Liver (tissue), 9 donors: ENCODE results near the gene NRG3. TPM values are rescaled to one million over a fixed set of nuclear protein-coding genes. Genes with fewer than 3 reads are reported as not detected.

Experiments
- DNase-seq: peaks from one replicate; pipeline ENCODE4 v3.0.0-alpha.2; 2017; ENCODE audit warnings: low spot score
- H3K27ac ChIP-seq, 2 donors: one replicate each; pipeline ENCODE4 v1.7.0; 2013; ENCODE audit warnings: inconsistent platforms in 2 of 2, low read length in 2 of 2, control low read depth in 1 of 2, low read depth in 1 of 2, mild to moderate bottlenecking in 1 of 2
- H3K27me3 ChIP-seq, 4 donors: one replicate each; pipeline versions ENCODE4 v1.6.1 to v1.7.0; 2013; ENCODE audit warnings: low read length in 3 of 4, inconsistent platforms in 1 of 4, mild to moderate bottlenecking in 1 of 4, moderate library complexity in 1 of 4; ENCODE audit not compliant: control insufficient read depth in 4 of 4, insufficient read depth in 4 of 4
- H3K36me3 ChIP-seq, 4 donors: one replicate each; pipeline versions ENCODE4 v1.6.1 to v1.7.0; 2013; ENCODE audit warnings: low read length in 3 of 4, mild to moderate bottlenecking in 3 of 4, low read depth in 1 of 4, moderate library complexity in 1 of 4; ENCODE audit not compliant: control insufficient read depth in 4 of 4, insufficient read depth in 3 of 4
- H3K4me1 ChIP-seq, 4 donors: one replicate each; pipeline versions ENCODE4 v1.6.1 to v1.7.0; 2013; ENCODE audit warnings: low read length in 3 of 4, mild to moderate bottlenecking in 3 of 4, moderate library complexity in 1 of 4; ENCODE audit not compliant: control insufficient read depth in 4 of 4, insufficient read depth in 4 of 4
- H3K4me3 ChIP-seq, 3 donors: one replicate each; pipeline versions ENCODE4 v1.6.1 to v1.7.0; 2013; ENCODE audit warnings: low read length in 3 of 3, control low read depth in 1 of 3, low read depth in 1 of 3, mild to moderate bottlenecking in 1 of 3
- H3K9ac ChIP-seq, 2 donors: one replicate each; pipeline ENCODE4 v1.7.0; 2013; ENCODE audit warnings: low read length in 2 of 2, mild to moderate bottlenecking in 2 of 2, moderate library complexity in 2 of 2, control low read depth in 1 of 2, low read depth in 1 of 2
- H3K9me3 ChIP-seq, 4 donors: one replicate each; pipeline versions ENCODE4 v1.6.1 to v1.7.0; 2013; ENCODE audit warnings: low read length in 3 of 4; ENCODE audit not compliant: control insufficient read depth in 4 of 4
- EGR1 ChIP-seq, 2 donors: IDR thresholded peaks; 2 replicates each; pipeline ENCODE4 v1.6.1; 2016 to 2018; ENCODE audit warnings: antibody characterized with exemption in 2 of 2, low read depth in 2 of 2
- FOXA1 ChIP-seq: IDR thresholded peaks from 2 replicates; pipeline ENCODE4 v1.6.1; 2016; ENCODE audit warnings: antibody characterized with exemption
- FOXA2 ChIP-seq: IDR thresholded peaks from 2 replicates; pipeline ENCODE4 v1.6.1; 2016; ENCODE audit warnings: antibody characterized with exemption
- HNF4A ChIP-seq, 2 donors: conservative IDR thresholded peaks; 2 replicates each; pipeline ENCODE4 v1.6.1; 2016; ENCODE audit warnings: antibody characterized with exemption in 2 of 2, mild to moderate bottlenecking in 2 of 2
- HNF4G ChIP-seq: IDR thresholded peaks from 2 replicates; pipeline ENCODE4 v1.6.1; 2016; ENCODE audit warnings: antibody characterized with exemption
- NR2F2 ChIP-seq: IDR thresholded peaks from 2 replicates; pipeline ENCODE4 v1.6.1; 2016; ENCODE audit warnings: antibody characterized with exemption
- RAD21 ChIP-seq, 2 donors: IDR thresholded peaks; 2 replicates each; pipeline ENCODE4 v1.6.1; 2016; ENCODE audit warnings: antibody characterized with exemption in 2 of 2, mild to moderate bottlenecking in 2 of 2
- SP1 ChIP-seq: IDR thresholded peaks from 2 replicates; pipeline ENCODE4 v1.6.1; 2018; ENCODE audit warnings: antibody characterized with exemption, mild to moderate bottlenecking
- TAF1 ChIP-seq: conservative IDR thresholded peaks from 2 replicates; pipeline ENCODE4 v1.6.1; 2016; ENCODE audit warnings: antibody characterized with exemption, mild to moderate bottlenecking
- YY1 ChIP-seq: IDR thresholded peaks from 2 replicates; pipeline ENCODE4 v1.6.1; 2016; ENCODE audit warnings: antibody characterized with exemption, mild to moderate bottlenecking
- WGBS: extraction: QIAGEN DNeasy Blood & Tissue Kit; methylation state at CpG from one replicate; pipeline ENCODE4 v1.1.7; 2013; 5-methylcytosine and 5-hydroxymethylcytosine counted together
- polyA plus RNA-seq, 2 donors: library from polyadenylated mRNA; stranded (reverse) in 1 of 2; unstranded in 1 of 2; fragments of 200-250 nt in 1 of 2; fragments of >200 nt in 1 of 2; fragmentation: Nextera tagmentation in 1 of 2; extraction: Ambion mirVana in 1 of 2; gene quantifications; one replicate each; pipeline versions ENCODE4 v1.2.1 to v1.2.3, GENCODE V29; 2013 to 2015
- total RNA-seq, 2 donors: library from RNA; depleted of rRNA; stranded (reverse); fragments of >200 nt; gene quantifications; one replicate each; pipeline ENCODE4 v1.2.3, GENCODE V29; 2014
- TF ChIP-seq, protein P1 (sequence below): IDR thresholded peaks from 2 replicates; pipeline ENCODE4 v1.6.1; 2016; ENCODE audit warnings: antibody characterized with exemption
- TF ChIP-seq, protein P2 (sequence below): fragments of 150-350 bp; IDR thresholded peaks from 2 replicates; pipeline ENCODE4 v1.5.1; 2017; ENCODE audit warnings: improper control_type of control experiment, low read depth, low read length; ENCODE audit not compliant: missing input control
- TF ChIP-seq, protein P3 (sequence below): IDR thresholded peaks from 2 replicates; pipeline ENCODE4 v1.6.1; 2016; ENCODE audit warnings: antibody characterized with exemption
- donor health status: healthy.
- donor health status: healthy.
- donor health status: healthy.
- donor health status: healthy.
- donor health status: healthy.

The NRG3 gene
- total and polyA plus RNA-seq, 4 donors = 0.24 to 3.7 (median 0.38) TPM

DNA sequence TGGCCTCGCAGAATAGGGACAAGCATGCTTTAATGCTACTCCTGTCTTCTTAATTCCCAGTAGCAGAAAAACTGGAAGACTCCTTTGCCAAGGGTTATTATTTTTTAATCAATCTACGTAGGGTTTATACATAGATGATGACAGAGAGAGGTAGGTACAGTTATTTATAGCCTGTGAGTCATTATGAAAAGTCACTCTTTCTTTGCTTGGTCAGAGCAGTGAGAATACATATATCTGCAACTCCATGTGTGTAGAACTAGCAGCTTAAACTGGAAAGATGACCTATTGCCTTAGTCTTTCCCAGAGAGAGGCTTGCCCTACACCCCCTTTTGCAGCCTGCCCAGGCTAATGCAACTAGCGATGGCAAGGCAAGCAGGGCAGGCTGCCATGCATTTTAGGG lies 1050.6 kb downstream of the NRG3 start:
- WGBS = 86% methylated on average over 3 of the region's 3 CpGs
- TF ChIP-seq EGR1 (IDR thresholded peaks at IDR 0.05; ENCODE audit: low read depth in 2 of 2) (no peak), FOXA1 (no peak), SP1 (no peak), FOXA2 (no peak), NR2F2 (no peak), TAF1 (no peak), HNF4G (no peak)
- TF ChIP-seq, protein P1, sequence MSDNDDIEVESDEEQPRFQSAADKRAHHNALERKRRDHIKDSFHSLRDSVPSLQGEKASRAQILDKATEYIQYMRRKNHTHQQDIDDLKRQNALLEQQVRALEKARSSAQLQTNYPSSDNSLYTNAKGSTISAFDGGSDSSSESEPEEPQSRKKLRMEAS = no peak
- TF ChIP-seq, protein P2, sequence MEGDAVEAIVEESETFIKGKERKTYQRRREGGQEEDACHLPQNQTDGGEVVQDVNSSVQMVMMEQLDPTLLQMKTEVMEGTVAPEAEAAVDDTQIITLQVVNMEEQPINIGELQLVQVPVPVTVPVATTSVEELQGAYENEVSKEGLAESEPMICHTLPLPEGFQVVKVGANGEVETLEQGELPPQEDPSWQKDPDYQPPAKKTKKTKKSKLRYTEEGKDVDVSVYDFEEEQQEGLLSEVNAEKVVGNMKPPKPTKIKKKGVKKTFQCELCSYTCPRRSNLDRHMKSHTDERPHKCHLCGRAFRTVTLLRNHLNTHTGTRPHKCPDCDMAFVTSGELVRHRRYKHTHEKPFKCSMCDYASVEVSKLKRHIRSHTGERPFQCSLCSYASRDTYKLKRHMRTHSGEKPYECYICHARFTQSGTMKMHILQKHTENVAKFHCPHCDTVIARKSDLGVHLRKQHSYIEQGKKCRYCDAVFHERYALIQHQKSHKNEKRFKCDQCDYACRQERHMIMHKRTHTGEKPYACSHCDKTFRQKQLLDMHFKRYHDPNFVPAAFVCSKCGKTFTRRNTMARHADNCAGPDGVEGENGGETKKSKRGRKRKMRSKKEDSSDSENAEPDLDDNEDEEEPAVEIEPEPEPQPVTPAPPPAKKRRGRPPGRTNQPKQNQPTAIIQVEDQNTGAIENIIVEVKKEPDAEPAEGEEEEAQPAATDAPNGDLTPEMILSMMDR = no peak
- Histone ChIP-seq H3K4me3 (no peak overlapping the region), H3K9me3 (peaks cover 0 to 5% (median 0%) of the 10 kb centered on the region in 4 donors), H3K27ac (no peak overlapping the region), H3K4me1 (no peaks in the 10 kb centered on the region), H3K9ac (no peak overlapping the region), H3K27me3 (no peaks in the 10 kb centered on the region), H3K36me3 (no peaks in the 10 kb centered on the region)
- no peak for DNase-seq

DNA sequence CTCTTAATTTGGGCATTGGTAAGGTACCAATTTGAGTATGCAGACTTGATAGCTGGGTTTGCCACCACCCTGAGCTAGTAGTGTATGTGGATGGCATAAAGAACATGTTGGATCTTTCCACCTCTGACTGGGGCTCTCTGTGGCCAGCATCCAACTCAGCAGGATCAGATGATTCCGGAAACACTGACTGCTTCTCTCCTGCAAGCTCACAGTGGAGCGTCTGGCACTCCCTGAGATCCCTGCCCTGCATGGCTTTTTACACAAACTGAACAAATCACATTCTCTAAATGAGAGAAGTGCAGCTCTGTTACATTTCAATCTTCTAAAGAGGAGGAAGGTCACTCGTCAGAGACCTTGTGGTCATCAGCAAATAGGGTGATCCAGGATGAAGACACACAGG lies 1057.5 kb downstream of the NRG3 start:
- no peak for TF ChIP-seq EGR1 (IDR thresholded peaks at IDR 0.05; ENCODE audit: low read depth in 2 of 2)
- TF ChIP-seq SP1 = no peak
- TF ChIP-seq, protein P2 = no peak
- TF ChIP-seq TAF1 = no peak
- no peak for TF ChIP-seq YY1
- no peak for TF ChIP-seq FOXA1
- 47% methylated on average over 3 of the region's 3 CpGs for WGBS
- H3K9me3 ChIP-seq = no peaks in the 10 kb centered on the region
- H3K4me3 ChIP-seq = no peak overlapping the region
- no peaks in the 10 kb centered on the region for H3K36me3 ChIP-seq
- no peak for DNase-seq
- no peaks in the 10 kb centered on the region for H3K27me3 ChIP-seq
- no peak overlapping the region for H3K27ac ChIP-seq
- H3K4me1 ChIP-seq = no peaks in the 10 kb centered on the region
- H3K9ac ChIP-seq = no peak overlapping the region

DNA sequence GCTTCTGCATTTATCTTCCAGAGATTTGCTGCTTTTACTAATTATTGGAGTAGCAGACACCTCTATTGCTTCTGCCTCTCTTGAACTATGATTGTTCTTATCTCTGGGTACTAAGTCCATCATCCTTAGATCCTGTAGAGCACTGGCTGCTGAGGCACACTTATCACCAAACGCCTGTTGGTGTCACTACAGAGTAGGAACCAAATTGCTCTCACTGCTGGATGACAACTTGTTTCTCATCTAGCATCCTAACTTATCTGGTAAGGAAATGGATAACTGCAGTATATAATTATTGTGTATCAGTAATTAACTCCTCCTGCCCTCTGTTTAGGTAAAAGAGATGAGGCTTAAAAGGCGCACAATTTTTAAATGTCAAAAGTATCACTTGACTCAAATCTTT lies 1059.4 kb downstream of the NRG3 start:
- H3K4me3 ChIP-seq = no peak overlapping the region
- H3K9ac ChIP-seq = no peak overlapping the region
- H3K27ac ChIP-seq = no peak overlapping the region
- WGBS = 45% methylated on average over 2 of the region's 2 CpGs
- no peaks in the 10 kb centered on the region for H3K27me3 ChIP-seq
- H3K9me3 ChIP-seq = no peaks in the 10 kb centered on the region
- H3K36me3 ChIP-seq = no peaks in the 10 kb centered on the region
- H3K4me1 ChIP-seq = no peaks in the 10 kb centered on the region
- TF ChIP-seq RAD21 (IDR thresholded peaks at IDR 0.05) = peak; percentile 44 to 65
- TF ChIP-seq, protein P3, sequence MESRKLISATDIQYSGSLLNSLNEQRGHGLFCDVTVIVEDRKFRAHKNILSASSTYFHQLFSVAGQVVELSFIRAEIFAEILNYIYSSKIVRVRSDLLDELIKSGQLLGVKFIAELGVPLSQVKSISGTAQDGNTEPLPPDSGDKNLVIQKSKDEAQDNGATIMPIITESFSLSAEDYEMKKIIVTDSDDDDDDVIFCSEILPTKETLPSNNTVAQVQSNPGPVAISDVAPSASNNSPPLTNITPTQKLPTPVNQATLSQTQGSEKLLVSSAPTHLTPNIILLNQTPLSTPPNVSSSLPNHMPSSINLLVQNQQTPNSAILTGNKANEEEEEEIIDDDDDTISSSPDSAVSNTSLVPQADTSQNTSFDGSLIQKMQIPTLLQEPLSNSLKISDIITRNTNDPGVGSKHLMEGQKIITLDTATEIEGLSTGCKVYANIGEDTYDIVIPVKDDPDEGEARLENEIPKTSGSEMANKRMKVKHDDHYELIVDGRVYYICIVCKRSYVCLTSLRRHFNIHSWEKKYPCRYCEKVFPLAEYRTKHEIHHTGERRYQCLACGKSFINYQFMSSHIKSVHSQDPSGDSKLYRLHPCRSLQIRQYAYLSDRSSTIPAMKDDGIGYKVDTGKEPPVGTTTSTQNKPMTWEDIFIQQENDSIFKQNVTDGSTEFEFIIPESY = no peak
- TF ChIP-seq, protein P2 = peak; percentile 22
- peak in 1 of 2 donors; percentile 49 for TF ChIP-seq HNF4A (conservative IDR thresholded peaks at IDR 0.05)
- TF ChIP-seq, protein P1 = no peak
- no peak for TF ChIP-seq EGR1 (IDR thresholded peaks at IDR 0.05; ENCODE audit: low read depth in 2 of 2)
- no peak for DNase-seq
